Neuronal stem cell (in vitro differentiated cells): Measurements from ENCODE around the gene ZFAND3.

Source experiments
- DNase-seq: peaks from one replicate; pipeline ENCODE4 v3.0.0-alpha.2; 2013; ENCODE audit warnings: low spot score
- H2AFZ ChIP-seq: one replicate; pipeline ENCODE4 v1.6.1; 2013; ENCODE audit warnings: mild to moderate bottlenecking, low read length, inconsistent platforms
- H2AK5ac ChIP-seq: 2 replicates; pipeline ENCODE4 v1.6.1; 2013; ENCODE audit warnings: low read depth, mild to moderate bottlenecking, inconsistent platforms, low read length, moderate library complexity, mixed read lengths
- H2BK120ac ChIP-seq: 2 replicates; pipeline ENCODE4 v1.6.1; 2013; ENCODE audit warnings: low read depth, mild to moderate bottlenecking, inconsistent platforms, low read length, moderate library complexity, mixed read lengths
- H2BK12ac ChIP-seq: one replicate; pipeline ENCODE4 v1.6.1; 2013; ENCODE audit warnings: low read length, inconsistent platforms
- H2BK15ac ChIP-seq: 2 replicates; pipeline ENCODE4 v1.6.1; 2013; ENCODE audit warnings: mild to moderate bottlenecking, low read length, inconsistent platforms, mixed read lengths
- H2BK5ac ChIP-seq: one replicate; pipeline ENCODE4 v1.6.1; 2013; ENCODE audit warnings: inconsistent platforms, mild to moderate bottlenecking, low read length, moderate library complexity
- H3K14ac ChIP-seq: one replicate; pipeline ENCODE4 v1.6.1; 2013; ENCODE audit warnings: low read length, inconsistent platforms
- H3K18ac ChIP-seq: 2 replicates; pipeline ENCODE4 v1.6.1; 2013; ENCODE audit warnings: low read length, inconsistent platforms
- H3K23ac ChIP-seq: 2 replicates; pipeline ENCODE4 v1.6.1; 2013; ENCODE audit warnings: low read depth, mild to moderate bottlenecking, mixed read lengths, low read length, inconsistent platforms; ENCODE audit not compliant: poor library complexity
- H3K27ac ChIP-seq: replicated peaks from 3 replicates; pipeline ENCODE4 v1.5.1; 2013; ENCODE audit warnings: low read length, inconsistent platforms
- H3K27me3 ChIP-seq, 3 experiments: 2 replicates each; pipeline ENCODE4 v1.6.1; 2013; ENCODE audit warnings: low read length in 3 of 3, mild to moderate bottlenecking in 2 of 3, inconsistent platforms in 1 of 3, low read depth in 1 of 3, mixed read lengths in 1 of 3, moderate library complexity in 1 of 3; ENCODE audit not compliant: control insufficient read depth in 3 of 3, insufficient read depth in 3 of 3
- H3K36me3 ChIP-seq, 2 donors: replicated peaks in 1 of 2; 2 replicates each; pipeline ENCODE4 v1.6.1; 2013; ENCODE audit warnings: low read length in 2 of 2; ENCODE audit not compliant: control insufficient read depth in 2 of 2, insufficient read depth in 2 of 2
- H3K4ac ChIP-seq: 2 replicates; pipeline ENCODE4 v1.6.1; 2013; ENCODE audit warnings: inconsistent platforms, mild to moderate bottlenecking, low read length, moderate library complexity
- H3K4me1 ChIP-seq, 2 donors: 1 replicate in 1 of 2; 2 replicates in 1 of 2; pipeline ENCODE4 v1.6.1; 2013; ENCODE audit warnings: low read length in 2 of 2, low read depth in 1 of 2; ENCODE audit not compliant: control insufficient read depth in 2 of 2, insufficient read depth in 1 of 2
- H3K4me2 ChIP-seq: one replicate; pipeline ENCODE4 v1.6.1; 2013; ENCODE audit warnings: mild to moderate bottlenecking, low read length, inconsistent platforms; ENCODE audit not compliant: insufficient read depth, poor library complexity, severe bottlenecking
- H3K4me3 ChIP-seq, 2 donors: 2 replicates each; pipeline ENCODE4 v1.5.1; 2013; ENCODE audit warnings: low read length in 2 of 2, mild to moderate bottlenecking in 2 of 2, inconsistent platforms in 1 of 2, moderate library complexity in 1 of 2
- H3K79me1 ChIP-seq: one replicate; pipeline ENCODE4 v1.6.1; 2013; ENCODE audit warnings: low read depth, mild to moderate bottlenecking, inconsistent platforms, low read length, moderate library complexity
- H3K9ac ChIP-seq: one replicate; pipeline ENCODE4 v1.6.1; 2013; ENCODE audit warnings: mild to moderate bottlenecking, low read depth, low read length, inconsistent platforms; ENCODE audit not compliant: poor library complexity
- H3K9me3 ChIP-seq, 2 donors: replicated peaks in 1 of 2; 2 replicates each; pipeline versions ENCODE3 to v1.6.1; 2013; ENCODE audit warnings: low read length in 2 of 2, mild to moderate bottlenecking in 2 of 2, inconsistent platforms in 1 of 2, low read depth in 1 of 2, mixed read lengths in 1 of 2, moderate library complexity in 1 of 2; ENCODE audit not compliant: control insufficient read depth in 2 of 2, insufficient read depth in 1 of 2
- H4K8ac ChIP-seq: one replicate; pipeline ENCODE4 v1.6.1; 2013; ENCODE audit warnings: low read depth, mild to moderate bottlenecking, inconsistent platforms, low read length, moderate library complexity
- H4K91ac ChIP-seq: one replicate; pipeline ENCODE4 v1.6.1; 2013; ENCODE audit warnings: low read length, low read depth, mild to moderate bottlenecking, inconsistent platforms; ENCODE audit not compliant: poor library complexity
- WGBS, 2 donors: extraction: QIAGEN DNeasy Blood & Tissue Kit; methylation state at CpG; one replicate each; pipeline ENCODE4 v1.1.7; 2013; ENCODE audit warnings: missing lambda C conversion rate in 2 of 2, mixed read lengths in 1 of 2; ENCODE audit not compliant: insufficient read length in 2 of 2, insufficient replicate concordance in 1 of 2; ENCODE audit errors: extremely low coverage in 2 of 2; 5-methylcytosine and 5-hydroxymethylcytosine counted together

The ZFAND3 gene

DNA sequence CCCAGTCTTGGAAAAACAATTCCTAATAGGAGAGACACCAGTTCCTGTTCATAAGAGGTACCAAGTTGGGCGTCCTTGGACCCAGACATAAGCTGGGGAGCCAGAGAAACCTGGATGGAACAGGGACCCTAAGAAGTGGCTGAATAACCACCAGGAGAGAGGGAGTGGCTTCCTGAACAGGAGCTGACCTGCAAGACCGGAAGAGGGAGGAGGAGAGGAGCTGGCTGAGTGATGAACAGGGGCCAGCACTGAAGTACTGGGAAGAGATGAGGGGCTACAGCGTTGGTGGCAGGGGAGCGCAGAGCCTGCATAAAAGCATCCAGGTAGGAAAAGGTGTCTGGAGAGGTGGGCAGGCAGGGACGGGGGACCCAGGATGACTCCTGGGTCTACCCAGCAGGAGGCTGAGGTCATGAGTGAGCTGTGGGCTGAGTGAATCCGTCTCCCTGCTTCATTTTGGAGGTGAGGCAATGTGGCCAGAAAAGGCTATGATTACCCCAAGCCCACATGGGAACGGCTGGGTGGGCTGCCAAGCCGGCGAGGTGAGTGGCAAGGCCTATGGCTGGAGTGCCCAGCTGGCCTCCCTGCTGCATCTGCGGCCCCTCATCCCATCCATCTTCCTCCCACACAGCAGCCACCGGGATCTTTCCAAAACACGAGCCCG is 34.4 kb upstream of the ZFAND3 start:
- Histone ChIP-seq H3K4me1 (peaks cover 25 to 28% of the 10 kb centered on the region in 2 donors), H3K4ac (no peak overlapping the region), H3K27ac (no peak overlapping the region), H3K27me3 (no peaks in the 10 kb centered on the region), H3K9me3 (no peaks in the 10 kb centered on the region), H3K79me1 (no peaks in the 10 kb centered on the region), H3K23ac (peak overlapping the region; percentile 1), H2AK5ac (peak overlapping the region; percentile 4), H2BK5ac (no peak overlapping the region), H3K9ac (no peak overlapping the region), H3K4me2 (no peak overlapping the region), H2AFZ (peak overlapping the region; percentile 26), H2BK12ac (no peak overlapping the region), H4K91ac (no peak overlapping the region), H3K36me3 (no peaks in the 10 kb centered on the region), H2BK120ac (peak overlapping the region; percentile 29), H3K4me3 (no peak overlapping the region), H4K8ac (no peak overlapping the region), H2BK15ac (peak overlapping the region; percentile 88), H3K18ac (peak overlapping the region; percentile 15), H3K14ac (peak overlapping the region; percentile 9)
- WGBS, 2 donors, result no CpG with 5 or more reads among the region's 13 CpGs
- no peak for DNase-seq

DNA sequence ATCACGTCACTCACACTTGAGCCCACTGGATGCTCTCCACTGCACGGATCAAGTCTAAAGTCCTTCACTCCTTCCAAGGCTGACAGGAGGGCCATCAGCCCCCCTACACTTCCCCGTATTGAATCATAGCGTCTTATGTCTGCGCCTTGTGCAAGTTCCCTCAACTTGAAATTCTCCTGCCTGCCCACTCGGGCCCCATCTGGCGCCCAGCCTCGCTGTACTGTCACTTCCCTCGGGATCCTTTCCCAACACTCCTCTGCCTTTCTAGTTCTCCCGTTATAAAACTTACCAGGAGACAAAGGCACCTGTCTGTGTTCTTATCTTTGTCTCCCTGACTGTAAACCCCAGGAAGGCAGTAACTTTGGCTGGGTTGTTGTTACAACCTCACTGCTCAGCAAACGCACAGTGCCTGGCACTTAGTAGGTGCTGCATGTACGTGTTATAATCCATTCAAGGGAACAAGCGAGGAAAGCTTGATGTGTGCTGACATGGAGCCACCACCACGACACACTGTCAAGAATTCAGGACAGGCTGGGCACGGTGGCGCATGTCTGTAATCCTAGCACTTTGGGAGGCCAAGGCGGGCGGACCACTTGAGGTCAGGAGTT is 33.8 kb upstream of the ZFAND3 start:
- H3K14ac ChIP-seq, result no peak overlapping the region
- H2AFZ ChIP-seq, result no peak overlapping the region
- no peak overlapping the region for H2BK120ac ChIP-seq
- no peaks in the 10 kb centered on the region for H3K27me3 ChIP-seq
- H3K4me1 ChIP-seq, result peaks cover 24 to 25% of the 10 kb centered on the region in 2 donors
- no peak overlapping the region for H3K4me3 ChIP-seq
- H3K4me2 ChIP-seq, result no peak overlapping the region
- H3K18ac ChIP-seq, result no peak overlapping the region
- no peak overlapping the region for H4K8ac ChIP-seq
- peak overlapping the region; percentile 4 for H2AK5ac ChIP-seq
- H3K9ac ChIP-seq, result no peak overlapping the region
- no peak overlapping the region for H3K4ac ChIP-seq
- no peaks in the 10 kb centered on the region for H3K79me1 ChIP-seq
- no peaks in the 10 kb centered on the region for H3K9me3 ChIP-seq
- no peak overlapping the region for H2BK12ac ChIP-seq
- no CpG with 5 or more reads among the region's 18 CpGs for WGBS, 2 donors
- H2BK15ac ChIP-seq, result peak overlapping the region; percentile 88
- no peak overlapping the region for H4K91ac ChIP-seq
- no peak for DNase-seq
- no peak overlapping the region for H3K27ac ChIP-seq
- H2BK5ac ChIP-seq, result no peak overlapping the region
- peak overlapping the region; percentile 1 for H3K23ac ChIP-seq
- no peaks in the 10 kb centered on the region for H3K36me3 ChIP-seq

DNA sequence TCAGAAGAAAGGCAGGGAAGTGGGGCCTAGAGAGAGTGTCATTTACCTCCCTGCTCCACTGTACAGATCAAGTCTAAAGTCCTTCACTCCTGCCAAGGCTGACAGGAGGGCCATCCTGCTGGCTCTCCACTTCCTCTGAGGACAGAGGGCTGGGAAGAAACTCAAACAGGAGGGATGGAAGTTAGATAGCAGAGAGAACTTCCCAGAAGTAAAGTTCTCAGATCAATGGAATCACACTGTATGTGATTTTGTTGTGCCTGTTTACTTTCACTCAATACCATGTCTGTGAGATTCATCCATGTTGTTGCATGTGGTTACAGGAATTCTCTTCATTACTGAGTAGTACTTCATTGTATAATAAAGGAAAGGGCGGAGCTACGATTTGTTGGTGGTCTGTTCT is 32.3 kb upstream of the ZFAND3 start:
- WGBS, 2 donors, result no CpG with 5 or more reads among the region's 2 CpGs
- H4K91ac ChIP-seq, result no peak overlapping the region
- no peak overlapping the region for H2BK15ac ChIP-seq
- no peak overlapping the region for H3K27ac ChIP-seq
- H2AK5ac ChIP-seq, result no peak overlapping the region
- H3K4me2 ChIP-seq, result no peak overlapping the region
- H3K36me3 ChIP-seq, result no peaks in the 10 kb centered on the region
- H2BK120ac ChIP-seq, result no peak overlapping the region
- peaks cover 29 to 30% of the 10 kb centered on the region in 2 donors for H3K4me1 ChIP-seq
- no peaks in the 10 kb centered on the region for H3K79me1 ChIP-seq
- H3K9me3 ChIP-seq, result no peaks in the 10 kb centered on the region
- no peak overlapping the region for H2AFZ ChIP-seq
- H2BK12ac ChIP-seq, result no peak overlapping the region
- no peak overlapping the region for H3K4me3 ChIP-seq
- no peak for DNase-seq
- no peaks in the 10 kb centered on the region for H3K27me3 ChIP-seq
- no peak overlapping the region for H2BK5ac ChIP-seq
- H3K18ac ChIP-seq, result no peak overlapping the region
- H3K4ac ChIP-seq, result no peak overlapping the region
- H3K9ac ChIP-seq, result no peak overlapping the region
- H3K14ac ChIP-seq, result no peak overlapping the region
- H3K23ac ChIP-seq, result no peak overlapping the region
- H4K8ac ChIP-seq, result no peak overlapping the region

- H2BK12ac ChIP-seq, result no peak overlapping the region
- no peak overlapping the region for H3K23ac ChIP-seq
- H3K4me3 ChIP-seq, result no peak overlapping the region
- H2BK15ac ChIP-seq, result peak overlapping the region; percentile 18
- H3K4me1 ChIP-seq, result peaks cover 23 to 25% of the 10 kb centered on the region in 2 donors
- H2BK5ac ChIP-seq, result peak overlapping the region; percentile 32
- H3K18ac ChIP-seq, result peak overlapping the region; percentile 1
- H3K36me3 ChIP-seq, result no peaks in the 10 kb centered on the region
- H3K9ac ChIP-seq, result no peak overlapping the region
- no CpG with 5 or more reads among the region's 2 CpGs for WGBS, 2 donors
- peak overlapping the region; percentile 30 for H2AK5ac ChIP-seq
- H4K8ac ChIP-seq, result no peak overlapping the region
- no peak overlapping the region for H3K27ac ChIP-seq
- no peaks in the 10 kb centered on the region for H3K9me3 ChIP-seq
- H3K27me3 ChIP-seq, result no peaks in the 10 kb centered on the region
- no peaks in the 10 kb centered on the region for H3K79me1 ChIP-seq
- no peak for DNase-seq
- H3K4ac ChIP-seq, result no peak overlapping the region
- H3K4me2 ChIP-seq, result no peak overlapping the region
- no peak overlapping the region for H4K91ac ChIP-seq
- H3K14ac ChIP-seq, result no peak overlapping the region
- no peak overlapping the region for H2AFZ ChIP-seq
- H2BK120ac ChIP-seq, result no peak overlapping the region
Observed at GRCh38 chr6:37788259-37788658, 31.3 kb upstream of the ZFAND3 start.
